Fibroblast of pulmonary artery (primary cell): Measurements from ENCODE around the gene TMEM269.

ENCODE experiments used
- DNase-seq: peaks from one replicate; pipeline ENCODE4 v3.0.0-alpha.2; 2010; ENCODE audit warnings: low read depth
- H3K4me3 ChIP-seq: replicated peaks from 2 replicates; pipeline ENCODE4 v1.5.1; 2011; ENCODE audit warnings: low read depth, mild to moderate bottlenecking, control low read depth, low read length, moderate library complexity
- CTCF ChIP-seq: IDR thresholded peaks from 2 replicates; pipeline ENCODE4 v1.5.1; 2011; ENCODE audit warnings: mild to moderate bottlenecking, control low read depth, low read length, inconsistent platforms; ENCODE audit errors: missing control alignments

Gene TMEM269

GRCh38 chr1:42847721-42848460 lies 63.1 kb downstream of the TMEM269 start:
- DNase-seq = no peak
- peak overlapping the region; percentile 94 for H3K4me3 ChIP-seq

GRCh38 chr1:42848823-42849537 lies 64.2 kb downstream of the TMEM269 start:
- no peak for DNase-seq
- no peak overlapping the region for H3K4me3 ChIP-seq
- no peak for TF ChIP-seq CTCF

More at GRCh38 chr1:42847721-42848460, 63.1 kb downstream of the TMEM269 start:
- TF ChIP-seq CTCF = no peak

- TF ChIP-seq CTCF = no peak
- no peak overlapping the region for H3K4me3 ChIP-seq
- DNase-seq = no peak
Measured at GRCh38 chr1:42849944-42850343, 65.2 kb downstream of the TMEM269 start.
